Fibroblast of mammary gland (primary cell): ENCODE measurements around the gene OMG.

ENCODE experiments used
- DNase-seq: peaks from one replicate; pipeline ENCODE4 v3.0.0-alpha.2; 2010; ENCODE audit warnings: low read depth
- H3K4me3 ChIP-seq: 2 replicates; pipeline ENCODE4 v1.5.1; 2011; ENCODE audit warnings: low read depth, mild to moderate bottlenecking, low read length, moderate library complexity; ENCODE audit not compliant: control insufficient read depth
- CTCF ChIP-seq: conservative IDR thresholded peaks from 2 replicates; pipeline ENCODE4 v1.5.1; 2011; ENCODE audit warnings: low read depth, low read length, inconsistent platforms; ENCODE audit not compliant: control insufficient read depth, insufficient read depth

Gene OMG

GRCh38 chr17:31307640-31308039 is 10.6 kb upstream of the OMG start:
- TF ChIP-seq CTCF = no peak
- DNase-seq = no peak
- H3K4me3 ChIP-seq = no peak overlapping the region

GRCh38 chr17:31299624-31300023 is 2.6 kb upstream of the OMG start:
- no peak for DNase-seq
- no peak for TF ChIP-seq CTCF
- H3K4me3 ChIP-seq = no peak overlapping the region

GRCh38 chr17:31296142-31296541 is 897 bp downstream of the OMG start:
- no peak for TF ChIP-seq CTCF
- DNase-seq = no peak
- H3K4me3 ChIP-seq = no peak overlapping the region

- no peak for DNase-seq
- TF ChIP-seq CTCF = no peak
Measured at GRCh38 chr17:31295489-31295871, 1.6 kb downstream of the OMG start.

GRCh38 chr17:31294820-31295488 is 2.1 kb downstream of the OMG start:
- DNase-seq = no peak
- H3K4me3 ChIP-seq = no peak overlapping the region
- TF ChIP-seq CTCF = no peak

More at GRCh38 chr17:31295489-31295871, 1.6 kb downstream of the OMG start:
- no peak overlapping the region for H3K4me3 ChIP-seq

- no peak for DNase-seq
- H3K4me3 ChIP-seq = no peak overlapping the region
- no peak for TF ChIP-seq CTCF
Measured at GRCh38 chr17:31294231-31294630, 2.8 kb downstream of the OMG start.

- TF ChIP-seq CTCF = no peak
- no peak for DNase-seq
- no peak overlapping the region for H3K4me3 ChIP-seq
Measured at GRCh38 chr17:31293581-31293980, 3.5 kb downstream of the OMG start.
